Measurements from ENCODE around the gene COL23A1.

COL23A1 gene

GRCh38 chr5:178349625-178350353, 240.4 kb downstream of the COL23A1 start:
- no peak for DNase-seq

- no peak for DNase-seq
Observed at GRCh38 chr5:178349075-178349511, 241.1 kb downstream of the COL23A1 start.

GRCh38 chr5:178348356-178349074, 241.7 kb downstream of the COL23A1 start:
- DNase-seq, result no peak

DNA sequence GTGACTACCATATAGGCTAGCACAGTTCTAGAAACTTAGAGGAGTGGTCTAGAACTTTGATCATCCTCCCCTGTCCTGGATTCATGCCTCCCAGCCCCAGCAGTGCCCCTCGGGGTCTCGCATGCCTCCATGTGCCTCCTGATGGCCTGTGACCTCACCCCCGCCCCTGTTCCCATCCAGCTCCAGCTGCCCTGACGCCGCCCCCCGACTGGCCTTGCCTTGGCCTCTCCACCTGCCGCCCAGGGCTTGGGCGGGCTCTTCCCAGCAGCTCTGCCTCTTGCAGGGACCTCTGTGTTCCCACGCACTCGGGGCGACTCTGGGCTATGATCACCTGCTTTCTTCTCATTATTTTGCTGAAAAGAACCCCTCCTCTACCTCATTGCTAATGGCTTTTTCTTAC, 242.2 kb downstream of the COL23A1 start:
- no peak for DNase-seq

- no peak for DNase-seq
Observed at GRCh38 chr5:178346607-178347334, 243.4 kb downstream of the COL23A1 start.

GRCh38 chr5:178343306-178343705, 246.9 kb downstream of the COL23A1 start:
- DNase-seq, result no peak

- DNase-seq, result no peak
Observed at GRCh38 chr5:178341851-178342140, 248.4 kb downstream of the COL23A1 start.

DNA sequence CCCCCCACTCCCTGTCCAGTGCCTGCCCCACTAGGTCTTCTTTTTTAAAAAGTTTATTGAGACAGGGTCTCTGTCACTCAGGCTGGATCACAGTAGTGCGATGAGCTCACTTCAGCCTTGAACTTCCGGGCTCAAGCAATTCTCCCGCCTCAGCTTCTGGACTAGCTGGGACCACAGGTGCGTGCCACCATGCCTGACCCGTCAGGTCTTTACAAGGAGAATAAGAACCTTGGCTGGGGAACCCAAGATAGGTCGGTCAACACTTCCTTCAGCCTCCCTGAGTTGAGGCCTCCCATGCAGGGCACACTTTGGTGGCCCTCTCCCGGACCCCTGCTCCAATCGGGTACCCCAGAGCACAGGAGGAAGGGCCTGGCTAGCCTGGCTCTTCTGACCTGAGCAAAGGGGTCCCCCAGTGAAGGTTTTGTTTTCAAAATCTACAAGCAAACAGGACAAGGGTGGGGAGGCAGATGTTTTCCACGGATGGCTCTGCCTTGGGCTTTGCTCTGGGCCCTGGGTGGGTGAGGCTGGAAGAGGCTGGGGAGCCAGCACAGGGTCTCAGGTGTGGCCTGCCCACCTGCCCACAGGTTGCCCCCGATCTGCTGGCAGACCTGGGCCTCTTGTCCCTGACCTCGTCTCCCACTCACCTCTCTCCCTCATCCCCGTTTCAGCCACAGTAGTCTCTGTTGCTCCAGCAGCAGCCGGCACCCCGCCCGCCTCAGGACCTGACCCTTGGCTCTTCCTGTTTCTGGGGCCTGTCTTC, 248.9 kb downstream of the COL23A1 start:
- DNase-seq, result no peak

DNA sequence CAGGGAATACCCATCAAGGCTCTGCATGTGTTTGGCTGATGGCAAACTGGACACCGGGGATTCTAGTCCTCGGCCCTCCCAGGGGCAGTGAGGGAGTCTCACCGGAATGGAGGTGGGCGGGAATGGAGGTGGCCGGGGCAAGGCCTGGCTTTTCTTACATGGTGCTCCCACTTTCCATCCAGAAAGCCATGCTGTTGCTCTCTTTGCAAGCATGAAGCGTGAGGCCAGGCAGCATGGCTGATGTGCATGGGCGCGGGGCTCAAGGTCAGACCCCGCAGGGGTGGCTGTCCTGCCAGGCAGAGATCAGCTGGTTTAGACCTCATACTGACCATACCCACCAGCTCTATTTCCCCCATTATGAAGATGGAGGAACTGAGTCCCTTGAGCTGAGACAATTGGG, 249.6 kb downstream of the COL23A1 start:
- no peak for DNase-seq

- DNase-seq, result no peak
Observed at GRCh38 chr5:178340187-178340586, 250.0 kb downstream of the COL23A1 start.

DNA sequence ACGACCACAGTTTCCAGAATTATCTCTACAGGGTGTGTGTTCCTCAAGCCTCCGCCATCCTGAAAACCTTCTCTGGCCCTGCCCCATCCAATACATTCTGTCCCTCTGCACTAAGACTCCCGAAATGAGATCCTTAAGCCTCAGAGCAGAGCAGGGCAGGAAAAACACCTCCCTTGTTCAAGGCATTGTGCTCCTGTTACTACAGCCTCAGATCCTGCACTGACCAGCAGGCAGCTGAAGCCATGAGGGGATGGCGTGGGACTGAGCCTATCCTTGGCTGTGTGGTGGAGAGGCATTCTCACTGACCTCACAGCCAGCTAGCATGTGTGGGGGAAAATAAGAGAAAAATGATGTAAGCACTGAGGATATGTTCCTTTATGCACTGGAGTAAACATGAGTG, 250.9 kb downstream of the COL23A1 start:
- no peak for DNase-seq

DNA sequence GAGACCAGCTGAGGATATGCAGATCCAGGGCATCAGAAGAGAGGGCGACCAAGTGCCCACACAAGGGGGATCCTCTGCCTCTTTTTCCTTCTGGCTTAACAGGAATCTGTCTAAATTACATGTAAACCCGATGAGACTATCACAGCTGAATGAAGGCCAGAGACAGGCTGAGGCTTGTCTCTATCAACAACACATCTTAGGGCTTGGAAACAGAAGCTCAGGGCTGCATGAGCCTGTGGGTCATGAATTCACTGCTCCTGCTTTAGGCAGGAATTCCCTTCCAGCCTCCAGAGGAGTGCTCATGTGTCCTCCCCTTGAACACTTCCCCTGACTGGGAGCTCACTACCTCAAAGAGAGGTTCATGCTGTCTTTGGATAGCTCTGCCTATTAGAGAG, 251.4 kb downstream of the COL23A1 start:
- no peak for DNase-seq

DNA sequence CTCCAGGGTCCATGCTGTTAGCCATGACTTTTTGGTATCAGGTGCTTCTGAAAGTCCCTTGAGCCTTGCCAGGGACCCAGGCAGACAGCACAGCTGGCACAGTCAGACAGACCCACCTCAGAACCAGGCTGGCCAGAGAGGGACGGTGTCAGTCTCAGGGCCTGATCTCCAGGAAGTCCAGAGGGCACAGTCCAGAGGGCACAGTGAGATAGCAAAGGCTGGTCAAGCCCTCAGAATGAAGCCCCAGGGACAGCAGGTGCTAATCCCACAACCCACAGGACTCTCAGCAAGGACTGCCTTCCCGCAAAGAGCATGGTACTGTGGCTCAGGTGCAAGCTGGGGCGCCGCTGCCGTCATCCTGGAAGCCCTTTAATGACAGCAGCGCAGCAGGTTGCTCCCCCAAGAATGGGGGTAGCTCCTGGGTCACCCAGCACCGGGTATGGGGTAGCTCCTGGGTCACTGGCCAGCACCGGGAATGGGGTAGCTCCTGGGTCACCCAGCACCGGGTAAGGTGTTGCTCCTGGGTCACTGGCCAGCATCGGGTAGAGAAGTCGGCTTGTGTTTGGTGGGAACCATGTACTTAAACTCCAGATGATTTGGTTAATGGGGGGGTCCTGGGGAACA, 252.0 kb downstream of the COL23A1 start:
- DNase-seq, result no peak

GRCh38 chr5:178337334-178337741, 252.9 kb downstream of the COL23A1 start:
- DNase-seq, result no peak

DNA sequence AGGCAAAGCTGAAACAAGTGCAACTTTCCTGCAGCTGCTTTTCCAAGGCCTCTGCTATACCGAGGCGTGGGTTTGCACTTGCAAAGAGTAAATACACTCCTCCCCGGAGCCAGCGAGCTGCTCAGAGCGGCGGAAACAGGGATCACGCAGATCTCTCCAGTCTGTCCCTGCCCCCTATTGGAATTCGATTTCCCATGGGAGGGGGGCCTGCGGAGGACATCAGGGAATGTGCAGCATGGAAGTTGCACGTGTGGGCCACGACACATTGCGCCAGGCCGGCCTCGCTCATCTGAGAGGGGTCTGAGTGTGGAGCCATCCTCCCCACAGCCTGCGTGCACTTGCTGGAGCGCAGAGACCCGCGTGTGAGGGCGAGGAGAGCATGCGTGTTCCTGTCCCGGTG, 253.3 kb downstream of the COL23A1 start:
- no peak for DNase-seq

GRCh38 chr5:178335302-178336030, 254.7 kb downstream of the COL23A1 start:
- no peak for DNase-seq

DNA sequence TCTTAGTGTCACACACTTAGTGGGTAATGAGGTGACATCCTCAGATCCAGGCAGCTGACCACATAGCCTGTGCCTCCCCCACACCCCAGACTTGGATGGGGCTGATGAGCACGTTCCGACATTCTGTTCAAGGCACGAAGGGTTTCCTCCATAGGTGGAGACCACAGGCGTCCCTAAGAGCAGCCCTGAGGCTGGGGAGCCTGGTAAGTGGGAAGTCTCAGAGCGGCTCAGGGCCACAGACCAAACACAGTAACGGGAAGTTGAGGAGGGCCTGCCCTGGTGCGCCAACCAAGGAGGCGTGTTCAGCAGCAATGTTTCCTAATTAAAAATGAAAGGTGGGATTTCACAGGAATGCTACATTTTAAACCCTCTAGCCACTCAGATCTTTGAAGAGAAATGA, 255.3 kb downstream of the COL23A1 start:
- DNase-seq, result no peak

DNA sequence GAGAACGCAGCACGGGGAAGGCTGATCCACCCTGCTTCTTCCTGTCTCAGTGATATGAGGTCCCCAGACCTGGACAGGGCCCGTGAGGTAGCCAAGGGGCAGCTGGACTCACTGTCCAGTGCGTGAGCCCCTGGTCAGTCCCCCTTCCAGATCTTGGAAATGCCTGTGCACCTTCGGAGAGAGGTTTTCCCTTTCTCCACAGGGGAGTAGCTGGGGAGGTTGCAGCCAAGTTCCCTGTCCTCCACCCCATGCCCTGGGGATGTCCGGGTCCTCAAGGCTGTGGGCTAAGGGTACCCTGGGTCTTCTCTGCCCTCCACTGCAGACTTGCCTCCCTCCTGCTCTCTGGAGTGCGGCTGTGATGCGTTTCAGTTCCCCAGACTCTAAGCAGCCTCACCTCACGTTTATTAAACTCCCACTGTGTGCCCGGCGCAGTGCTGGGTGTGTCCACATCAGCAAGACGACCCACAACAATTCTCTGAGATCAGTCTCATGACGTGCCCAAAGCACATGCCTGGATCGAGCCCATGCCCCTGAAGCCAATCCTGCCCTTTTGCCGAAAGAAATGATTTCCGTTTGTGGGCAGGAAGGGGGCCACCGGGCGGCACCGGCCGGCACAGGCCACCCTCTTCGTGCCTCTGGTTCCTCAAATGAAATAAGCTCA, 256.2 kb downstream of the COL23A1 start:
- no peak for DNase-seq

DNA sequence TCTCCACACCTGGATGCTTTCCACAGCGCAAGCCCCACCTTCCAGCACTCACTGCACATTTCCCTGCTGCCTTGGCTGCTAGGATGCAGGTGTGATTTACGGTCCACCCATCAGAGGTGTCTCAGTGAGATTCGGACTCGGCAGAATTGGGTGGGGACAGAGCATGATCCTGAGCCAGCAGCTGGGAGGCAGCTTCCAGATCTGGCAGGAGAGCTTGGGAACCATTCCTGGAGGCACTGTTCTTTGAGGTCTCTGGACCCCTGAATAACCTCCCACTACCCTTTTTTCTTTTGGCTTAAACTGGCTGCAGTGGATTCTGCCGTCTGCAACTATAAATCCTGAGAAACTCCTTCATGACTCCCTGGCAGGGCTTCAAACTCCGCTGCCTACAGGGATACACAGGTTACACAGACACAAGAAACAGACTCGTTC, 258.0 kb downstream of the COL23A1 start:
- DNase-seq, result no peak

DNA sequence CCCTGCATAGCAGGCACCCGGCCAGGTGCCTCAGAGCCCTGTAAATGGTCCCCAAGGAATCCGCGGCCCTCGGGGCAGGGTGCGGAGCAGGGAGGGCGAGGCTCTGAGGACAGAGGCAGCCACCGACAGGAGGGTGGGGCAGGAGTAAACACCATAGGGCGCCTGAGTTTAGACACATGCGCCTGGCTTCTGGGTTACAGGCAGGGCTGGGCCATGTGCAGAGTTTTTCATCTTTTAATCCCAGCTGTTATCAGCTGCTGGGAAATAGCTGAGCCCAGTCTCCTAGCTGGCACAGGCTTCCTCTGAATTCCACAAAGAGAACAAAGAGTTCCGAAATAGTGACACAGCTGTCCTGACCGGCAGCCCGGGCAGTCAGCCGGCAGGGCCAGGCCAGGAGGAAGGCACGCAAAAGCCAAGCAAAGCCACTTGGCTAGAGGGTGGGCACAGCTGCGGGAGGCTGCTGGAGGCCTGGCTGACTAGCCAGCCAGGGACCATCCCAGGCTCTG, 258.6 kb downstream of the COL23A1 start:
- DNase-seq, result no peak

DNA sequence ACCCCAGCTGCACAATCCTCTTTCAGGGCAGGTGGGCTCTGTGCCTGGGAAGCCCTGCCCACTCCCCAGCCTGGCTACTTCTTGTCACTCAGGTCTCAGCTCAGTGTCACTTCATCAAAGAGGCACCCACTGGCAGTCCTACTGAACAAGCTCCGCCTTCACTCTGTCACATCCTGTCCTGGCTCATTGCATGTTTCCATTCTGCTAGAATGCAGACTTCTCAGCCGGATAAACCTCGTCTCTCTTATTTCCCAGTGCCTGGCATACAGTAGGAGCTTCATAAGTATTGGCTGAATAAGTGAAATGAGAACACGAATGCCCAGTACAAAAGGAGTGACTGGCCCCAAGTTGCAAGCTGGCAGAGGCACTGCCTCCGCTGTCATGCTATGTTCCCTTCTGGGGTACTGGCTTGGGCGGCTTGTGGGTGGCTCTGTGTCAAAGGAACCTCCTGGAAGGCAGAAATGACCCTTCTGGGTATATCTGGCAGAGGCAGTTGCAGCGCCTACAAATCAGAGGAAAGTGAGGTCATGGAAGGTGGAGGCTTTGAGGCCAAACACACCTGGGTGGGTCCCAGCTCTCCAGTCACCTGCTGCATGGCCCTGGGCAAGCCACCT, 259.3 kb downstream of the COL23A1 start:
- no peak for DNase-seq
